Progenitor cell of endocrine pancreas (in vitro differentiated cells): ENCODE results near the gene S100A2. TPM values are rescaled to one million over a fixed set of nuclear protein-coding genes. Genes with fewer than 3 reads are reported as not detected.
"Not testable (repeated sequence)": the region's sequence is repeated elsewhere in the genome, so short reads cannot be mapped to it uniquely, and the experiment has no call there.

Experiments used
- DNase-seq: peaks from one replicate; pipeline ENCODE4 v3.0.0; 2021; ENCODE audit warnings: low spot score; ENCODE audit not compliant: unreplicated experiment
- H3K27ac Mint-ChIP-seq: 2 replicates; pipeline ENCODE4 v1.8.0; 2021; ENCODE audit warnings: mild to moderate bottlenecking, moderate library complexity, mixed read lengths
- H3K27me3 Mint-ChIP-seq: 2 replicates; pipeline ENCODE4 v1.8.0; 2021; ENCODE audit warnings: mixed read lengths
- H3K36me3 Mint-ChIP-seq: 2 replicates; pipeline ENCODE4 v1.8.0; 2022; ENCODE audit warnings: mixed read lengths; ENCODE audit not compliant: insufficient read depth
- H3K4me1 Mint-ChIP-seq: 2 replicates; pipeline ENCODE4 v1.8.0; 2021; ENCODE audit warnings: low read depth, mixed read lengths
- H3K4me3 Mint-ChIP-seq: 2 replicates; pipeline ENCODE4 v1.8.0; 2021; ENCODE audit warnings: low read depth, mild to moderate bottlenecking, moderate library complexity, mixed read lengths
- H3K9me3 Mint-ChIP-seq: 2 replicates; pipeline ENCODE4 v1.8.0; 2021; ENCODE audit warnings: low read depth, mixed read lengths
- total RNA-seq: library from RNA; stranded (reverse); gene quantifications from 2 replicates; pipeline ENCODE4 v1.2.1, GENCODE V29; 2021
- TF ChIP-seq, protein P1 (sequence below): fragments of 200-600 bp; sonication (generic); IDR thresholded peaks from one replicate; pipeline ENCODE4 v1.5.0; 2021; ENCODE audit warnings: antibody characterized with exemption, mild to moderate bottlenecking; ENCODE audit not compliant: unreplicated experiment

The S100A2 gene
- total RNA-seq, 1 donor from 2014 or later, result 0.36 TPM

DNA sequence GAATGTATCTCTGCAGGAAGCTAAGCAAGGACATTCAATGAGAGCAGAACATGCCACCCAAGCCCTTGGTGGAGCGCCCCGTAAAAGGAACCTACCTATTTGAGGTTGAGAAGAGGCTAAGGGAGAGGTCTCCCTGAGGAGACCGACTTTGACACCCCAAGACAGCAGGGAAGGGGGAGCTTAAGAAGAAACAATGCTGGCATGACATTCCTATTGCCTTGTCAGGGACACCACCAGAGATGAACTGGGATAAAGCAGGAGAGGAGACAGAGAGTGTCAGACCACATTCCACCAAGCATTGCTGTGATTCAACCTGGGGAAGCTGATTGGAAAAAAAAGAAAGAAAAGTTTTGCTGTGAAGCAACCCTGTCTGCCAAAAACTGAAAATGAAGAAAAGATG lies 13.3 kb upstream of the S100A2 start:
- peaks cover 6% of the 10 kb centered on the region for H3K27me3 Mint-ChIP-seq
- DNase-seq, result no peak
- H3K4me3 Mint-ChIP-seq, result no peak overlapping the region
- H3K27ac Mint-ChIP-seq, result no peak overlapping the region
- no peaks in the 10 kb centered on the region for H3K9me3 Mint-ChIP-seq
- peaks cover 8% of the 10 kb centered on the region for H3K4me1 Mint-ChIP-seq
- TF ChIP-seq, protein P1, sequence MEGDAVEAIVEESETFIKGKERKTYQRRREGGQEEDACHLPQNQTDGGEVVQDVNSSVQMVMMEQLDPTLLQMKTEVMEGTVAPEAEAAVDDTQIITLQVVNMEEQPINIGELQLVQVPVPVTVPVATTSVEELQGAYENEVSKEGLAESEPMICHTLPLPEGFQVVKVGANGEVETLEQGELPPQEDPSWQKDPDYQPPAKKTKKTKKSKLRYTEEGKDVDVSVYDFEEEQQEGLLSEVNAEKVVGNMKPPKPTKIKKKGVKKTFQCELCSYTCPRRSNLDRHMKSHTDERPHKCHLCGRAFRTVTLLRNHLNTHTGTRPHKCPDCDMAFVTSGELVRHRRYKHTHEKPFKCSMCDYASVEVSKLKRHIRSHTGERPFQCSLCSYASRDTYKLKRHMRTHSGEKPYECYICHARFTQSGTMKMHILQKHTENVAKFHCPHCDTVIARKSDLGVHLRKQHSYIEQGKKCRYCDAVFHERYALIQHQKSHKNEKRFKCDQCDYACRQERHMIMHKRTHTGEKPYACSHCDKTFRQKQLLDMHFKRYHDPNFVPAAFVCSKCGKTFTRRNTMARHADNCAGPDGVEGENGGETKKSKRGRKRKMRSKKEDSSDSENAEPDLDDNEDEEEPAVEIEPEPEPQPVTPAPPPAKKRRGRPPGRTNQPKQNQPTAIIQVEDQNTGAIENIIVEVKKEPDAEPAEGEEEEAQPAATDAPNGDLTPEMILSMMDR, result no peak
- H3K36me3 Mint-ChIP-seq, result no peaks in the 10 kb centered on the region

DNA sequence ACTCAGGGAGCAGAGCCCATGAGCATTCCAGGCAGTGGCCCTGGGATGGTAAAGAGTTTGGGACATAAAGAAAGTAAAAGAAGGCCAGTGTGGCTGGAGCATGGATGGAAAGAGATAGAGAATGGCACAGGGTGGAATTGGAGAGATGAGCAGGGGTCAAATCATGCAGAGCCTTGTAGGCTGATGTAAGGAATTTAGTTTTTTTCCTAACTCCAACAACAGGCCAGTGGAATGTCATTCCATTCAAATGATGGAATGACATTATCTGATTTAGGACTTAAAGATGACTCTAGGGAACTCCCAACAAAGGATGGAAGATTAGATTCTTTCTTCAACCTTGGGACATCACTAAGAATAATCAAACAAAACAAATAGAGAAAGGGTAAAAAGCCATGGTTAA lies 12.8 kb upstream of the S100A2 start:
- Mint-ChIP-seq H3K4me1 (peaks cover 6% of the 10 kb centered on the region), H3K36me3 (no peaks in the 10 kb centered on the region), H3K9me3 (no peaks in the 10 kb centered on the region), H3K4me3 (no peak overlapping the region), H3K27me3 (peaks cover 6% of the 10 kb centered on the region), H3K27ac (no peak overlapping the region)
- TF ChIP-seq, protein P1, result no peak
- DNase-seq, result no peak

DNA sequence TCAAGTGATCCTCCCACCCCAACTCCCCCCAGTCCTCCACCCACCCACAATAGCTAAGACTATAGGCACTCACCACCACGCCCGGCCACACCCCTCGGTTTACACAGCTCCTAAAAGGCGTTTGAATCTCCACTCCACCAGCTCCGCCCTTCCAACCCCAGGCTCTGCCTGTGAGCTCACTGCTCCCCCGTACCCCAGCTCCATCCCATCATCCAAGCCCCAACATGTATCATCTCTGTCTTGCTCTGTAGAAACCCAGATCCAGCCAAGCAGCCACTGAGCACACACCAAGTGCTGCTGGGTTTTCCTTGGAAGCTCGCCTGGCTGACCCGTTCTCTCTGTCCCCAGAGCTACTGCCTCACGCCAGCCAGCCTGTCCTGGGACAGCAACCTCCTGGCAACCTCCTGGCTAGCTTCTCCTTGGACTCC lies 12.0 kb upstream of the S100A2 start:
- Mint-ChIP-seq H3K27me3 (peaks cover 6% of the 10 kb centered on the region), H3K9me3 (no peaks in the 10 kb centered on the region), H3K4me1 (peaks cover 6% of the 10 kb centered on the region), H3K27ac (no peak overlapping the region), H3K4me3 (no peak overlapping the region), H3K36me3 (no peaks in the 10 kb centered on the region)
- no peak for DNase-seq
- TF ChIP-seq, protein P1, result no peak

DNA sequence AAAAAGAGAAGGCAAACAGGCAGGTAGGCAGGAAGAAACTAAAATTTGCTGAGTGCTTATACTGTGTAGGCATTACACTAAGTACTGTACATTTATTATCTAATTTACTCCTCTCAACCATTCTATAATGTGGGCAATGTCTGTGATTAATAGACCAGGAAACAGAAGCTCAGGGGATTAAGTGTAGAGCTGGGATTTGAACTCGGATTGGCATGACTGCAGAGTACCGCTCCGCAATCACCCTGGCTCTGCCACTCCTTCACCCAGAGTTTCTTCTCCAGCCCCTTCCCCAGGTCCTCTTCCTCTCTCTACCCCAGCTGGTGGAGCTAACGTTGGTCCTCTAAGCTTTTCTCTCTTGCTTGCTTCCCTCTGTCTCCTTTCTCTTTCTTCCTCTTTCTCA lies 11.5 kb upstream of the S100A2 start:
- Mint-ChIP-seq H3K4me3 (no peak overlapping the region), H3K4me1 (peaks cover 6% of the 10 kb centered on the region), H3K9me3 (no peaks in the 10 kb centered on the region), H3K27me3 (peaks cover 6% of the 10 kb centered on the region), H3K27ac (no peak overlapping the region), H3K36me3 (no peaks in the 10 kb centered on the region)
- TF ChIP-seq, protein P1, result no peak
- DNase-seq, result no peak

DNA sequence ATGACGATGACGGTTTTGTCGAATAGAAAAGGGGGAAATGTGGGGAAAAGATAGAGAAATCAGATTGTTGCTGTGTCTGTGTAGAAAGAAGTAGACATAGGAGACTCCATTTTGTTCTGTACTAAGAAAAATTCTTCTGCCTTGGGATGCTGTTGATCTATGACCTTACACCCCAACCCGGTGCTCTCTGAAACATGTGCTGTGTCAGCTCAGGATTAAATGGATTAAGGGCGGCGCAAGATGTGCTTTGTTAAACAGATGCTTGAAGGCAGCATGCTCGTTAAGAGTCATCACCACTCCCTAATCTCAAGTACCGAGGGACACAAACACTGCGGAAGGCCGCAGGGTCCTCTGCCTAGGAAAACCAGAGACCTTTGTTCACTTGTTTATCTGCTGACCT lies 9.9 kb upstream of the S100A2 start:
- peaks cover 11% of the 10 kb centered on the region for H3K4me1 Mint-ChIP-seq
- not testable (repeated sequence) for H3K36me3 Mint-ChIP-seq, H3K27ac Mint-ChIP-seq, H3K27me3 Mint-ChIP-seq, DNase-seq, H3K9me3 Mint-ChIP-seq, H3K4me3 Mint-ChIP-seq

- H3K9me3 Mint-ChIP-seq, H3K27ac Mint-ChIP-seq, DNase-seq, H3K36me3 Mint-ChIP-seq, H3K4me3 Mint-ChIP-seq, H3K27me3 Mint-ChIP-seq: not testable (repeated sequence)
- H3K4me1 Mint-ChIP-seq, result peaks cover 11% of the 10 kb centered on the region
These were observed 9.4 kb upstream of the S100A2 start for GRCh38 chr1:153575081-153575491.
